Endothelial cell of umbilical vein (primary cell): ENCODE data around the gene AGGF1.

Experiments used
- CTCF ChIP-seq, 2 donors: IDR thresholded peaks; 1 replicate in 1 of 2; 2 replicates in 1 of 2; pipeline ENCODE4 v1.5.1; 2011; ENCODE audit warnings: low read length in 2 of 2, mild to moderate bottlenecking in 2 of 2, moderate library complexity in 2 of 2, control low read depth in 1 of 2, inconsistent platforms in 1 of 2, low read depth in 1 of 2; ENCODE audit not compliant: insufficient read depth in 1 of 2; ENCODE audit errors: extremely low read depth in 1 of 2
- EZH2 ChIP-seq: IDR thresholded peaks from 2 replicates; pipeline ENCODE4 v1.6.1; 2012; ENCODE audit warnings: borderline replicate concordance, low read depth, mild to moderate bottlenecking, moderate library complexity, low read length, inconsistent platforms; ENCODE audit not compliant: severe bottlenecking
- FOS ChIP-seq: IDR thresholded peaks from 2 replicates; pipeline ENCODE4 v1.6.1; 2011; ENCODE audit warnings: mild to moderate bottlenecking, low read length, moderate library complexity, borderline replicate concordance; ENCODE audit not compliant: insufficient read depth
- MYC ChIP-seq: IDR thresholded peaks from one replicate; pipeline ENCODE4 v1.6.1; 2011; ENCODE audit warnings: mild to moderate bottlenecking, low read depth, low read length
- POLR2A ChIP-seq: IDR thresholded peaks from 2 replicates; pipeline ENCODE4 v1.6.1; 2012; ENCODE audit warnings: low read depth, mild to moderate bottlenecking, control low read depth, low read length

- no peak for TF ChIP-seq FOS
- TF ChIP-seq CTCF (IDR thresholded peaks at IDR 0.05; ENCODE audit: extremely low read depth in 1 of 2, insufficient read depth in 1 of 2, low read depth in 1 of 2, low read length in 2 of 2): no peak
- TF ChIP-seq EZH2: no peak
- no peak for TF ChIP-seq POLR2A
- TF ChIP-seq MYC: no peak
These were observed 773 bp upstream of the AGGF1 start for GRCh38 chr5:77029376-77029885.
